ENCODE data around the gene WNT5A.

The WNT5A gene

GRCh38 chr3:55498520-55498919, 11.4 kb upstream of the WNT5A start:
- Histone ChIP-seq H4K91ac (ENCODE audit: low read depth, low read length, poor library complexity) (no peak overlapping the region), H3K14ac (ENCODE audit: low read length) (no peak overlapping the region), H2BK5ac (ENCODE audit: low read length) (no peak overlapping the region), H3K4me3 (ENCODE audit: low read length in 2 of 2) (no peak overlapping the region), H3K9ac (ENCODE audit: low read depth, low read length, poor library complexity) (no peak overlapping the region), H3K23ac (ENCODE audit: low read depth, low read length, poor library complexity) (no peak overlapping the region), H3K4ac (ENCODE audit: low read length) (no peak overlapping the region), H3K4me1 (ENCODE audit: control insufficient read depth in 2 of 2, insufficient read depth in 1 of 2, low read depth in 1 of 2, low read length in 2 of 2) (peaks cover 0 to 2% of the 10 kb centered on the region in 2 donors), H4K8ac (ENCODE audit: low read depth, low read length) (no peak overlapping the region), H3K79me1 (ENCODE audit: low read depth, low read length) (no peaks in the 10 kb centered on the region), H3K27me3 (ENCODE audit: control insufficient read depth in 3 of 3, insufficient read depth in 3 of 3, low read depth in 1 of 3, low read length in 3 of 3) (no peaks in the 10 kb centered on the region), H3K36me3 (replicated peaks in 1 of 2; ENCODE audit: control insufficient read depth in 2 of 2, insufficient read depth in 2 of 2, low read length in 2 of 2) (no peaks in the 10 kb centered on the region), H3K4me2 (ENCODE audit: insufficient read depth, low read length, poor library complexity, severe bottlenecking) (no peak overlapping the region), H2BK12ac (ENCODE audit: low read length) (no peak overlapping the region), H3K27ac (replicated peaks; ENCODE audit: low read length) (no peak overlapping the region), H2BK120ac (ENCODE audit: low read depth, low read length) (no peak overlapping the region), H2AK5ac (ENCODE audit: low read depth, low read length) (no peak overlapping the region), H2AFZ (ENCODE audit: low read length) (no peak overlapping the region), H2BK15ac (ENCODE audit: low read length) (no peak overlapping the region), H3K18ac (ENCODE audit: low read length) (no peak overlapping the region), H3K9me3 (replicated peaks in 1 of 2; ENCODE audit: control insufficient read depth in 2 of 2, insufficient read depth in 1 of 2, low read depth in 1 of 2, low read length in 2 of 2) (no peaks in the 10 kb centered on the region)
- no peak for DNase-seq (ENCODE audit: low spot score)
- WGBS, 2 donors (ENCODE audit: extremely low coverage in 2 of 2, insufficient read length in 2 of 2, insufficient replicate concordance in 1 of 2) = no CpG with 5 or more reads among the region's 4 CpGs

- no peaks in the 10 kb centered on the region for H3K9me3 ChIP-seq (replicated peaks in 1 of 2; ENCODE audit: control insufficient read depth in 2 of 2, insufficient read depth in 1 of 2, low read depth in 1 of 2, low read length in 2 of 2)
- H2AFZ ChIP-seq (ENCODE audit: low read length) = no peak overlapping the region
- no peak overlapping the region for H3K23ac ChIP-seq (ENCODE audit: low read depth, low read length, poor library complexity)
- H3K4ac ChIP-seq (ENCODE audit: low read length) = no peak overlapping the region
- H2BK12ac ChIP-seq (ENCODE audit: low read length) = no peak overlapping the region
- H2BK120ac ChIP-seq (ENCODE audit: low read depth, low read length) = no peak overlapping the region
- H3K14ac ChIP-seq (ENCODE audit: low read length) = no peak overlapping the region
- H4K8ac ChIP-seq (ENCODE audit: low read depth, low read length) = no peak overlapping the region
- H3K27ac ChIP-seq (replicated peaks; ENCODE audit: low read length) = no peak overlapping the region
- H3K9ac ChIP-seq (ENCODE audit: low read depth, low read length, poor library complexity) = no peak overlapping the region
- H3K79me1 ChIP-seq (ENCODE audit: low read depth, low read length) = no peaks in the 10 kb centered on the region
- H2AK5ac ChIP-seq (ENCODE audit: low read depth, low read length) = no peak overlapping the region
- no peak overlapping the region for H2BK5ac ChIP-seq (ENCODE audit: low read length)
- no peaks in the 10 kb centered on the region for H3K27me3 ChIP-seq (ENCODE audit: control insufficient read depth in 3 of 3, insufficient read depth in 3 of 3, low read depth in 1 of 3, low read length in 3 of 3)
- H3K4me2 ChIP-seq (ENCODE audit: insufficient read depth, low read length, poor library complexity, severe bottlenecking) = no peak overlapping the region
- no peaks in the 10 kb centered on the region for H3K36me3 ChIP-seq (replicated peaks in 1 of 2; ENCODE audit: control insufficient read depth in 2 of 2, insufficient read depth in 2 of 2, low read length in 2 of 2)
- no peak overlapping the region for H4K91ac ChIP-seq (ENCODE audit: low read depth, low read length, poor library complexity)
- peaks cover 0 to 2% of the 10 kb centered on the region in 2 donors for H3K4me1 ChIP-seq (ENCODE audit: control insufficient read depth in 2 of 2, insufficient read depth in 1 of 2, low read depth in 1 of 2, low read length in 2 of 2)
- DNase-seq (ENCODE audit: low spot score) = no peak
- H3K4me3 ChIP-seq (ENCODE audit: low read length in 2 of 2) = no peak overlapping the region
- no peak overlapping the region for H2BK15ac ChIP-seq (ENCODE audit: low read length)
- no peak overlapping the region for H3K18ac ChIP-seq (ENCODE audit: low read length)
Measured at GRCh38 chr3:55497250-55497649, 10.1 kb upstream of the WNT5A start.

- no peaks in the 10 kb centered on the region for H3K36me3 ChIP-seq (replicated peaks in 1 of 2; ENCODE audit: control insufficient read depth in 2 of 2, insufficient read depth in 2 of 2, low read length in 2 of 2)
- H3K4me3 ChIP-seq (ENCODE audit: low read length in 2 of 2) = no peak overlapping the region
- H3K4me1 ChIP-seq (ENCODE audit: control insufficient read depth in 2 of 2, insufficient read depth in 1 of 2, low read depth in 1 of 2, low read length in 2 of 2) = no peaks in the 10 kb centered on the region
- H3K4me2 ChIP-seq (ENCODE audit: insufficient read depth, low read length, poor library complexity, severe bottlenecking) = no peak overlapping the region
- no peak overlapping the region for H3K27ac ChIP-seq (replicated peaks; ENCODE audit: low read length)
- no peak overlapping the region for H2BK12ac ChIP-seq (ENCODE audit: low read length)
- H3K9ac ChIP-seq (ENCODE audit: low read depth, low read length, poor library complexity) = no peak overlapping the region
- H2BK15ac ChIP-seq (ENCODE audit: low read length) = no peak overlapping the region
- H3K27me3 ChIP-seq (ENCODE audit: control insufficient read depth in 3 of 3, insufficient read depth in 3 of 3, low read depth in 1 of 3, low read length in 3 of 3) = peaks cover 0 to 11% (median 0%) of the 10 kb centered on the region in 3 experiments
- H3K9me3 ChIP-seq (replicated peaks in 1 of 2; ENCODE audit: control insufficient read depth in 2 of 2, insufficient read depth in 1 of 2, low read depth in 1 of 2, low read length in 2 of 2) = no peaks in the 10 kb centered on the region
- H2BK5ac ChIP-seq (ENCODE audit: low read length) = no peak overlapping the region
- no peaks in the 10 kb centered on the region for H3K79me1 ChIP-seq (ENCODE audit: low read depth, low read length)
- no peak overlapping the region for H3K23ac ChIP-seq (ENCODE audit: low read depth, low read length, poor library complexity)
- no peak for DNase-seq (ENCODE audit: low spot score)
- H3K18ac ChIP-seq (ENCODE audit: low read length) = no peak overlapping the region
- no CpG with 5 or more reads among the region's 2 CpGs for WGBS, 2 donors (ENCODE audit: extremely low coverage in 2 of 2, insufficient read length in 2 of 2, insufficient replicate concordance in 1 of 2)
- no peak overlapping the region for H4K8ac ChIP-seq (ENCODE audit: low read depth, low read length)
- H2BK120ac ChIP-seq (ENCODE audit: low read depth, low read length) = no peak overlapping the region
- H4K91ac ChIP-seq (ENCODE audit: low read depth, low read length, poor library complexity) = no peak overlapping the region
- no peak overlapping the region for H2AFZ ChIP-seq (ENCODE audit: low read length)
- no peak overlapping the region for H2AK5ac ChIP-seq (ENCODE audit: low read depth, low read length)
- no peak overlapping the region for H3K4ac ChIP-seq (ENCODE audit: low read length)
- H3K14ac ChIP-seq (ENCODE audit: low read length) = no peak overlapping the region
Measured at GRCh38 chr3:55494976-55495375, 7.9 kb upstream of the WNT5A start.

GRCh38 chr3:55492976-55493375, 5.9 kb upstream of the WNT5A start:
- no peak overlapping the region for H2BK120ac ChIP-seq (ENCODE audit: low read depth, low read length)
- no peak overlapping the region for H3K18ac ChIP-seq (ENCODE audit: low read length)
- no peak overlapping the region for H2AK5ac ChIP-seq (ENCODE audit: low read depth, low read length)
- no peak overlapping the region for H2AFZ ChIP-seq (ENCODE audit: low read length)
- no peak overlapping the region for H3K9ac ChIP-seq (ENCODE audit: low read depth, low read length, poor library complexity)
- no peak overlapping the region for H2BK12ac ChIP-seq (ENCODE audit: low read length)
- no peak overlapping the region for H2BK5ac ChIP-seq (ENCODE audit: low read length)
- H3K14ac ChIP-seq (ENCODE audit: low read length) = no peak overlapping the region
- no peak overlapping the region for H2BK15ac ChIP-seq (ENCODE audit: low read length)
- no peak overlapping the region for H3K27ac ChIP-seq (replicated peaks; ENCODE audit: low read length)
- H3K36me3 ChIP-seq (replicated peaks in 1 of 2; ENCODE audit: control insufficient read depth in 2 of 2, insufficient read depth in 2 of 2, low read length in 2 of 2) = no peaks in the 10 kb centered on the region
- no peak overlapping the region for H3K4me3 ChIP-seq (ENCODE audit: low read length in 2 of 2)
- no peaks in the 10 kb centered on the region for H3K9me3 ChIP-seq (replicated peaks in 1 of 2; ENCODE audit: control insufficient read depth in 2 of 2, insufficient read depth in 1 of 2, low read depth in 1 of 2, low read length in 2 of 2)
- no peak overlapping the region for H3K4me2 ChIP-seq (ENCODE audit: insufficient read depth, low read length, poor library complexity, severe bottlenecking)
- H3K4me1 ChIP-seq (ENCODE audit: control insufficient read depth in 2 of 2, insufficient read depth in 1 of 2, low read depth in 1 of 2, low read length in 2 of 2) = peaks cover 7 to 9% of the 10 kb centered on the region in 2 donors
- no peak overlapping the region for H4K8ac ChIP-seq (ENCODE audit: low read depth, low read length)
- H3K79me1 ChIP-seq (ENCODE audit: low read depth, low read length) = no peaks in the 10 kb centered on the region
- H3K4ac ChIP-seq (ENCODE audit: low read length) = no peak overlapping the region
- DNase-seq (ENCODE audit: low spot score) = no peak
- H3K27me3 ChIP-seq (ENCODE audit: control insufficient read depth in 3 of 3, insufficient read depth in 3 of 3, low read depth in 1 of 3, low read length in 3 of 3) = peaks cover 0 to 27% (median 5%) of the 10 kb centered on the region in 3 experiments
- no CpG with 5 or more reads among the region's 5 CpGs for WGBS, 2 donors (ENCODE audit: extremely low coverage in 2 of 2, insufficient read length in 2 of 2, insufficient replicate concordance in 1 of 2)
- H4K91ac ChIP-seq (ENCODE audit: low read depth, low read length, poor library complexity) = no peak overlapping the region
- H3K23ac ChIP-seq (ENCODE audit: low read depth, low read length, poor library complexity) = no peak overlapping the region

All from neuronal stem cell (in vitro differentiated cells).